ENCODE measurements around the gene KCNK5.

The KCNK5 gene

DNA sequence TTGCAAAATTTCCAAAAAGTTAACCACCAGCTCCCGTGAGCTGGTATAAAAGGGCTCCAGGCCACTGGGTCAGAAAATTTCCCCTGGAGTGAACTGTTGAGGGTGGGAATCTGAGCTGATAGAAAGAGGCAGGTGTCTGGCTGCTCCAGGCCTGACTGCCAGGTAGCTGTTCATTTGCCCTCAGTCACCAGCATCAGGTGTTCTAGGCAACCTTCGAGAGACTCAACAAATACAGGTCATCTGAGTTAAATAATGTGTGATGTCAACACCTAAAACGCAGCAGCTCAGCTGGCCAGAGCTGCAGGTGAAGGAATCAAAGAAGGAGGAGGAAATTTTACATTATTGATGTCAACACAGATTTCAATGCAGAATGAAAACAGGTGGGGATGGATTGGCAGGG is 46.7 kb downstream of the KCNK5 start:
- TF ChIP-seq, protein P1, sequence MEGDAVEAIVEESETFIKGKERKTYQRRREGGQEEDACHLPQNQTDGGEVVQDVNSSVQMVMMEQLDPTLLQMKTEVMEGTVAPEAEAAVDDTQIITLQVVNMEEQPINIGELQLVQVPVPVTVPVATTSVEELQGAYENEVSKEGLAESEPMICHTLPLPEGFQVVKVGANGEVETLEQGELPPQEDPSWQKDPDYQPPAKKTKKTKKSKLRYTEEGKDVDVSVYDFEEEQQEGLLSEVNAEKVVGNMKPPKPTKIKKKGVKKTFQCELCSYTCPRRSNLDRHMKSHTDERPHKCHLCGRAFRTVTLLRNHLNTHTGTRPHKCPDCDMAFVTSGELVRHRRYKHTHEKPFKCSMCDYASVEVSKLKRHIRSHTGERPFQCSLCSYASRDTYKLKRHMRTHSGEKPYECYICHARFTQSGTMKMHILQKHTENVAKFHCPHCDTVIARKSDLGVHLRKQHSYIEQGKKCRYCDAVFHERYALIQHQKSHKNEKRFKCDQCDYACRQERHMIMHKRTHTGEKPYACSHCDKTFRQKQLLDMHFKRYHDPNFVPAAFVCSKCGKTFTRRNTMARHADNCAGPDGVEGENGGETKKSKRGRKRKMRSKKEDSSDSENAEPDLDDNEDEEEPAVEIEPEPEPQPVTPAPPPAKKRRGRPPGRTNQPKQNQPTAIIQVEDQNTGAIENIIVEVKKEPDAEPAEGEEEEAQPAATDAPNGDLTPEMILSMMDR (IDR thresholded peaks at IDR 0.05; ENCODE audit: poor library complexity, severe bottlenecking), result no peak
- no peak overlapping the region for H3K27ac ChIP-seq (ENCODE audit: poor library complexity, severe bottlenecking)
- no peaks in the 10 kb centered on the region for H3K36me3 ChIP-seq (ENCODE audit: low read depth)
- peaks cover 14% of the 10 kb centered on the region for H3K4me1 ChIP-seq (ENCODE audit: insufficient read depth, poor library complexity, severe bottlenecking)
- ATAC-seq (ENCODE audit: low read depth) (no peak), DNase-seq (ENCODE audit: low spot score) (no peak)
- no peaks in the 10 kb centered on the region for H3K9me3 ChIP-seq (ENCODE audit: severe bottlenecking)
- H3K4me3 ChIP-seq (ENCODE audit: severe bottlenecking), result no peak overlapping the region
- H3K27me3 ChIP-seq (ENCODE audit: insufficient read depth, poor library complexity, severe bottlenecking), result no peaks in the 10 kb centered on the region

DNA sequence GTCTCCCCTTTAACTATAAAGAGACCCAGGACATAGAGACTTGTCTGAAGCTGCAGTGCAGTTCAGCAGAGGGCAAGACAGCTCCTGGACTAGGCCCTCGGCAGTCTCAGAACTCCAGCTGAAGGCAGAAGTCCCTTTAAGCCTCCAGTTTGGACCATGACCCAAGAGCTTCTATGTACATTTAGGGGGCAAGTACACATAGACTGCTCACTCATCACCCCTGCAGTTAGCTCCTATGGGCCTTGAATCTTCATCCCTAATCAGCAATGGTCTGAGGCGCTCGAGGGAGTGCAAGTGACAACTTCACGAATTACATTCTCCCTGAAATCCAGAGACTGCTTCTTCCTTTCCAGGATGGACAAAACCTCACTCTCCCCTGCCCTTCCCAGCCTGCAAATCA is 47.4 kb downstream of the KCNK5 start:
- Histone ChIP-seq H3K4me1 (ENCODE audit: insufficient read depth, poor library complexity, severe bottlenecking) (peaks cover 12% of the 10 kb centered on the region), H3K27me3 (ENCODE audit: insufficient read depth, poor library complexity, severe bottlenecking) (no peaks in the 10 kb centered on the region), H3K36me3 (ENCODE audit: low read depth) (no peaks in the 10 kb centered on the region), H3K9me3 (ENCODE audit: severe bottlenecking) (no peaks in the 10 kb centered on the region), H3K27ac (ENCODE audit: poor library complexity, severe bottlenecking) (no peak overlapping the region), H3K4me3 (ENCODE audit: severe bottlenecking) (no peak overlapping the region)
- TF ChIP-seq, protein P1 (IDR thresholded peaks at IDR 0.05; ENCODE audit: poor library complexity, severe bottlenecking), result no peak
- DNase-seq (ENCODE audit: low spot score) (no peak), ATAC-seq (ENCODE audit: low read depth) (no peak)

DNA sequence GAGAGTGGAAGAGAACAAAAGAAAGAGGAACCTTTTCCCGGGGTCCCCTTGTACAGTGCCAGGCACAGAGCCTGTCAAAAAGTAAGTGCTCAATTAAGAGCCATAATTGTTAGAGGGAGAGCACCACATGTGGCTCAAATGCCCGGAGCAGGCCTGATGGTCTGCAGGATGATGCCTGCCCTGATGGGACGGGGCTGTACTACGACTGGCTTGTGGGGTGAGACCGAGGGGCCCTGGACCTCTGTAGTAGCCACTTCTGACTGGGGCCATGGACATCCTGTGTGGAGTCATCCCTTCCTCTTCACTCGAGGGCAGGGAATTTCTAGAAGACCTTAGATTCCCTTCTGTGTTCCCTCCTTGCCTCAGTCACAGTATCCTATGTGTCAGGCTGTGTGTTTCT is 47.9 kb downstream of the KCNK5 start:
- DNase-seq (ENCODE audit: low spot score) (no peak), ATAC-seq (ENCODE audit: low read depth) (no peak)
- Histone ChIP-seq H3K4me1 (ENCODE audit: insufficient read depth, poor library complexity, severe bottlenecking) (peaks cover 12% of the 10 kb centered on the region), H3K9me3 (ENCODE audit: severe bottlenecking) (no peaks in the 10 kb centered on the region), H3K36me3 (ENCODE audit: low read depth) (no peaks in the 10 kb centered on the region), H3K4me3 (ENCODE audit: severe bottlenecking) (no peak overlapping the region), H3K27me3 (ENCODE audit: insufficient read depth, poor library complexity, severe bottlenecking) (no peaks in the 10 kb centered on the region), H3K27ac (ENCODE audit: poor library complexity, severe bottlenecking) (no peak overlapping the region)
- TF ChIP-seq, protein P1 (IDR thresholded peaks at IDR 0.05; ENCODE audit: poor library complexity, severe bottlenecking), result no peak

DNA sequence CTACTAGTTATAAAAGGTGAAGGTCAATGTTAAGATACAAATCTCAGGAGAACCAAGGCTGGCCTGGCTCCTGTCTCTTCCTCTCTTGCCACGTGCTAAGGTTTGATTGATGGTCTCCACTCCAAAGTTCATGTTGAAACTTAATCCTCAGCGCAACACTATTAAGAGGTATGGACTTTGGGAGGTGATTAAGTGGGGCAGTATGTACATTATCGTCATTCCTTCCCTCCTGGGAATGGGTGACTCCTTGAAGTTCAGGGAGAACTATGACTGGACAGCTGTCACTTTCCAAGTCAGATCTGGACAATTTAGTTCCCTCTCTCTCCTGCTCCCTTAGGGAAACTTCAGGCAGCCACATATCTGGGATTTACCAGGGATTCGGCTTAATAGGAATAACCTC is 50.5 kb downstream of the KCNK5 start:
- Histone ChIP-seq H3K27ac (ENCODE audit: poor library complexity, severe bottlenecking) (no peak overlapping the region), H3K9me3 (ENCODE audit: severe bottlenecking) (no peaks in the 10 kb centered on the region), H3K4me1 (ENCODE audit: insufficient read depth, poor library complexity, severe bottlenecking) (no peaks in the 10 kb centered on the region), H3K4me3 (ENCODE audit: severe bottlenecking) (no peak overlapping the region), H3K36me3 (ENCODE audit: low read depth) (no peaks in the 10 kb centered on the region), H3K27me3 (ENCODE audit: insufficient read depth, poor library complexity, severe bottlenecking) (no peaks in the 10 kb centered on the region)
- DNase-seq (ENCODE audit: low spot score) (no peak), ATAC-seq (ENCODE audit: low read depth) (no peak)
- TF ChIP-seq, protein P1 (IDR thresholded peaks at IDR 0.05; ENCODE audit: poor library complexity, severe bottlenecking), result no peak

DNA sequence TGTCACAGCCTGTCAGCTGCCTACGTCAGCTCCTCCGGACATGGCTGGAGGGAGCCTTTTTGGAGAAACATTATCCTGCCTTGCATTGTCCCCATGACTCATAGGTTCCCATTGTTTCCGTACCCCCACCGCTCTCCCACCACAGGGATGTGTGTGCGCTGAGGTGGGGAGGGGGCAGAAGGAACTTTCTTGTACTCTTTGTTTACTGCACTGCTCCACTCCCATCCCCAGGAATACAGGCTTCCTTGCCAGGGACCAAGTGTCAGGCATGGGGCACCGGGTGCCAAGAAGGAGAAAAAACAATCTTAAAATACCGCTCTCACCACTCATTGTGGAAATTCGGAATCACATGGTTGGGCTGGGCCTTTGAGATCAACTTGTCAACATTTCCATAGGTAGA is 51.0 kb downstream of the KCNK5 start:
- ATAC-seq (ENCODE audit: low read depth), result no peak
- TF ChIP-seq, protein P1 (IDR thresholded peaks at IDR 0.05; ENCODE audit: poor library complexity, severe bottlenecking), result no peak
- Histone ChIP-seq H3K27ac (ENCODE audit: poor library complexity, severe bottlenecking) (no peak overlapping the region), H3K9me3 (ENCODE audit: severe bottlenecking) (no peaks in the 10 kb centered on the region), H3K36me3 (ENCODE audit: low read depth) (no peaks in the 10 kb centered on the region), H3K27me3 (ENCODE audit: insufficient read depth, poor library complexity, severe bottlenecking) (no peaks in the 10 kb centered on the region), H3K4me3 (ENCODE audit: severe bottlenecking) (no peak overlapping the region), H3K4me1 (ENCODE audit: insufficient read depth, poor library complexity, severe bottlenecking) (no peaks in the 10 kb centered on the region)
- DNase-seq (ENCODE audit: low spot score), result no peak

All from RWPE2 (cell line).